Activated T-cell treated with anti-CD3 and anti-CD28 coated beads, Interleukin-2, amount 50 U/mL, for 1 hour (primary cell): ENCODE results near the gene KHDRBS2.

ENCODE experiments used
- DNase-seq: peaks from one replicate; pipeline ENCODE4 v3.0.0-alpha.2; 2020

The KHDRBS2 gene

GRCh38 chr6:62285612-62286469, at the start of gene KHDRBS2:
TSS of gene KHDRBS2 (minus strand) at chr6:62286225.
- no peak for DNase-seq

GRCh38 chr6:62328607-62329006, 42.6 kb upstream of the KHDRBS2 start:
- no peak for DNase-seq

GRCh38 chr6:62324834-62325233, 38.8 kb upstream of the KHDRBS2 start:
- no peak for DNase-seq

GRCh38 chr6:62323818-62324431, 37.9 kb upstream of the KHDRBS2 start:
- no peak for DNase-seq

GRCh38 chr6:62298745-62299392, 12.8 kb upstream of the KHDRBS2 start:
- no peak for DNase-seq

GRCh38 chr6:62296541-62296940, 10.5 kb upstream of the KHDRBS2 start:
- DNase-seq = no peak

- DNase-seq = no peak
Observed at GRCh38 chr6:62288974-62289373, 2.9 kb upstream of the KHDRBS2 start.

- DNase-seq = no peak
Observed at GRCh38 chr6:62288562-62288961, 2.5 kb upstream of the KHDRBS2 start.

GRCh38 chr6:62286470-62286843, 432 bp upstream of the KHDRBS2 start:
- DNase-seq = no peak

GRCh38 chr6:62284725-62285124, 1.3 kb downstream of the KHDRBS2 start:
- no peak for DNase-seq

GRCh38 chr6:62283796-62284411, 2.1 kb downstream of the KHDRBS2 start:
- no peak for DNase-seq

- DNase-seq = no peak
Observed at GRCh38 chr6:62283365-62283764, 2.7 kb downstream of the KHDRBS2 start.

GRCh38 chr6:62280099-62280498, 5.9 kb downstream of the KHDRBS2 start:
- no peak for DNase-seq

GRCh38 chr6:62272114-62272513, 13.9 kb downstream of the KHDRBS2 start:
- no peak for DNase-seq

GRCh38 chr6:62265906-62266525, 20.0 kb downstream of the KHDRBS2 start:
- DNase-seq = no peak

- DNase-seq = no peak
Observed at GRCh38 chr6:62262283-62262682, 23.7 kb downstream of the KHDRBS2 start.

GRCh38 chr6:62246087-62246486, 39.9 kb downstream of the KHDRBS2 start:
- no peak for DNase-seq

- DNase-seq = no peak
Observed at GRCh38 chr6:62236784-62237183, 49.2 kb downstream of the KHDRBS2 start.

- DNase-seq = no peak
Observed at GRCh38 chr6:62229231-62229630, 56.8 kb downstream of the KHDRBS2 start.

- no peak for DNase-seq
Observed at GRCh38 chr6:62217866-62218265, 68.2 kb downstream of the KHDRBS2 start.

- no peak for DNase-seq
Observed at GRCh38 chr6:62202078-62202477, 83.9 kb downstream of the KHDRBS2 start.

GRCh38 chr6:62192593-62192992, 93.4 kb downstream of the KHDRBS2 start:
- no peak for DNase-seq

- no peak for DNase-seq
Observed at GRCh38 chr6:62175195-62175594, 110.8 kb downstream of the KHDRBS2 start.
